WTC11 (cell line): Measurements from ENCODE around the gene EPB41. TPM values are rescaled to one million over a fixed set of nuclear protein-coding genes. Genes with fewer than 3 reads are reported as not detected.

Experiments used
- ATAC-seq: fragments of 200-7000 bp; cut with Tn5 transposase; 2 replicates; pipeline ENCODE4 v1.10.0; 2021; ENCODE audit warnings: mild to moderate bottlenecking, moderate library complexity
- CTCF ChIA-PET: fragments of 300-600 bp; sonication (Branson Sonifier 250); formaldehyde crosslinking; loops from one replicate; lab custom pipeline; 2021; ENCODE audit warnings: antibody characterized with exemption; lab: Charles Lee
- POLR2A ChIA-PET: fragments of 350-600 bp; sonication (Branson Sonifier 250); formaldehyde crosslinking; loops from one replicate; lab custom pipeline; 2021; ENCODE audit warnings: antibody characterized with exemption; lab: Charles Lee
- DNase-seq: peaks from one replicate; pipeline ENCODE4 v3.0.0; 2021; ENCODE audit warnings: low spot score
- H3K27ac Mint-ChIP-seq: 2 replicates; pipeline ENCODE4 v1.8.0; 2021; ENCODE audit warnings: mixed read lengths
- H3K27me3 Mint-ChIP-seq: 2 replicates; pipeline ENCODE4 v1.8.0; 2021; ENCODE audit warnings: low read depth, mild to moderate bottlenecking, moderate library complexity, mixed read lengths
- H3K36me3 Mint-ChIP-seq: 2 replicates; pipeline ENCODE4 v1.8.0; 2021; ENCODE audit warnings: mixed read lengths
- H3K4me1 Mint-ChIP-seq: 2 replicates; pipeline ENCODE4 v1.8.0; 2022; ENCODE audit warnings: mixed read lengths
- H3K4me3 Mint-ChIP-seq: 2 replicates; pipeline ENCODE4 v1.8.0; 2021; ENCODE audit warnings: mild to moderate bottlenecking, moderate library complexity, mixed read lengths
- H3K9me3 Mint-ChIP-seq: 2 replicates; pipeline ENCODE4 v1.8.0; 2021; ENCODE audit warnings: mixed read lengths
- CREB1 ChIP-seq: sonication (generic); formaldehyde crosslinking; IDR thresholded peaks from 2 replicates; pipeline ENCODE4 v1.8.0; 2023; ENCODE audit warnings: mild to moderate bottlenecking, missing genetic modification reagents
- CREM ChIP-seq: sonication (generic); formaldehyde crosslinking; IDR thresholded peaks from 2 replicates; pipeline ENCODE4 v1.8.1; 2022; ENCODE audit warnings: mild to moderate bottlenecking, missing genetic modification reagents, moderate library complexity
- FOXK1 ChIP-seq: sonication (generic); formaldehyde crosslinking; IDR thresholded peaks from 2 replicates; pipeline ENCODE4 v1.8.0; 2022; ENCODE audit warnings: mild to moderate bottlenecking, moderate library complexity, missing genetic modification reagents
- FOXP1 ChIP-seq: sonication (generic); formaldehyde crosslinking; IDR thresholded peaks from 2 replicates; pipeline ENCODE4 v1.8.0; 2022; ENCODE audit warnings: missing genetic modification reagents, mild to moderate bottlenecking, moderate library complexity, borderline replicate concordance
- HMGA2 ChIP-seq: fragments of 250-450 bp; sonication (Bioruptor Pico); IDR thresholded peaks from 2 replicates; pipeline ENCODE4 v1.4.0; 2021; ENCODE audit warnings: mild to moderate bottlenecking, moderate library complexity
- IRF2 ChIP-seq: sonication (generic); formaldehyde crosslinking; IDR thresholded peaks from 2 replicates; pipeline ENCODE4 v1.8.0; 2022; ENCODE audit warnings: low read depth, missing genetic modification reagents, borderline replicate concordance
- NFE2L1 ChIP-seq: sonication (generic); formaldehyde crosslinking; IDR thresholded peaks from 2 replicates; pipeline ENCODE4 v1.8.1; 2023; ENCODE audit warnings: missing genetic modification reagents
- NR1H2 ChIP-seq: sonication (generic); formaldehyde crosslinking; IDR thresholded peaks from 2 replicates; pipeline ENCODE4 v1.9.0; 2021; ENCODE audit warnings: mild to moderate bottlenecking, moderate library complexity, missing genetic modification reagents
- NR2C2 ChIP-seq: sonication (generic); formaldehyde crosslinking; IDR thresholded peaks from 2 replicates; pipeline ENCODE4 v1.8.0; 2022; ENCODE audit warnings: mild to moderate bottlenecking, missing genetic modification reagents
- NR3C1 ChIP-seq: sonication (generic); formaldehyde crosslinking; conservative IDR thresholded peaks from 2 replicates; pipeline ENCODE4 v1.8.1; 2023; ENCODE audit warnings: low read depth, mild to moderate bottlenecking, missing genetic modification reagents
- OVOL2 ChIP-seq: fragments of 250-450 bp; sonication (Bioruptor Pico); IDR thresholded peaks from 2 replicates; pipeline ENCODE4 v1.9.0; 2021; ENCODE audit warnings: mild to moderate bottlenecking, borderline replicate concordance
- PRDM15 ChIP-seq: sonication (generic); formaldehyde crosslinking; IDR thresholded peaks from 2 replicates; pipeline ENCODE4 v1.8.0; 2022; ENCODE audit warnings: missing genetic modification reagents
- SMAD4 ChIP-seq: sonication (generic); formaldehyde crosslinking; IDR thresholded peaks from 2 replicates; pipeline ENCODE4 v1.8.0; 2022; ENCODE audit warnings: mild to moderate bottlenecking, missing genetic modification reagents
- TEAD4 ChIP-seq: sonication (generic); formaldehyde crosslinking; IDR thresholded peaks from 2 replicates; pipeline ENCODE4 v1.8.0; 2022; ENCODE audit warnings: mild to moderate bottlenecking, missing genetic modification reagents
- ZNF219 ChIP-seq: sonication (generic); formaldehyde crosslinking; IDR thresholded peaks from 2 replicates; pipeline ENCODE4 v1.8.0; 2023; ENCODE audit warnings: missing genetic modification reagents, mild to moderate bottlenecking, borderline replicate concordance
- ZNF317 ChIP-seq: sonication (generic); formaldehyde crosslinking; IDR thresholded peaks from 2 replicates; pipeline ENCODE4 v1.8.1; 2023; ENCODE audit warnings: low read depth, mild to moderate bottlenecking, moderate library complexity, missing genetic modification reagents, borderline replicate concordance
- ZSCAN18 ChIP-seq: fragments of 250-450 bp; sonication (Bioruptor Pico); IDR thresholded peaks from 2 replicates; pipeline ENCODE4 v2.1.2; 2022; ENCODE audit warnings: mild to moderate bottlenecking, moderate library complexity
- total RNA-seq: library from RNA; stranded (reverse); gene quantifications from 3 replicates; pipeline ENCODE4 v1.2.3, GENCODE V29; 2021
- TF ChIP-seq, protein P1 (sequence below): sonication (generic); formaldehyde crosslinking; IDR thresholded peaks from 2 replicates; pipeline ENCODE4 v1.8.0; 2023; ENCODE audit warnings: missing genetic modification reagents, mild to moderate bottlenecking, borderline replicate concordance
- TF ChIP-seq, protein P2 (sequence below): sonication (generic); formaldehyde crosslinking; IDR thresholded peaks from 2 replicates; pipeline ENCODE4 v1.8.1; 2023; ENCODE audit warnings: mild to moderate bottlenecking, missing genetic modification reagents
- TF ChIP-seq, protein P3 (sequence below): sonication (generic); formaldehyde crosslinking; IDR thresholded peaks from 2 replicates; pipeline ENCODE4 v1.8.0; 2022; ENCODE audit warnings: mild to moderate bottlenecking, missing genetic modification reagents
- TF ChIP-seq, protein P4 (sequence below): sonication (generic); formaldehyde crosslinking; conservative IDR thresholded peaks from 2 replicates; pipeline ENCODE4 v1.8.1; 2023; ENCODE audit warnings: mild to moderate bottlenecking, low read depth, missing genetic modification reagents, moderate library complexity

EPB41 gene
- total RNA-seq, 1 experiment from 2014 or later, result 85.0 TPM

GRCh38 chr1:29156543-29157268 is 242.3 kb downstream of the EPB41 start:
- DNase-seq, result no peak
- TF ChIP-seq NR3C1 (no peak), IRF2 (no peak), ZNF219 (no peak), ZSCAN18 (CRISPR knock-in tag) (no peak), HMGA2 (no peak), NFE2L1 (no peak)
- TF ChIP-seq, protein P1, sequence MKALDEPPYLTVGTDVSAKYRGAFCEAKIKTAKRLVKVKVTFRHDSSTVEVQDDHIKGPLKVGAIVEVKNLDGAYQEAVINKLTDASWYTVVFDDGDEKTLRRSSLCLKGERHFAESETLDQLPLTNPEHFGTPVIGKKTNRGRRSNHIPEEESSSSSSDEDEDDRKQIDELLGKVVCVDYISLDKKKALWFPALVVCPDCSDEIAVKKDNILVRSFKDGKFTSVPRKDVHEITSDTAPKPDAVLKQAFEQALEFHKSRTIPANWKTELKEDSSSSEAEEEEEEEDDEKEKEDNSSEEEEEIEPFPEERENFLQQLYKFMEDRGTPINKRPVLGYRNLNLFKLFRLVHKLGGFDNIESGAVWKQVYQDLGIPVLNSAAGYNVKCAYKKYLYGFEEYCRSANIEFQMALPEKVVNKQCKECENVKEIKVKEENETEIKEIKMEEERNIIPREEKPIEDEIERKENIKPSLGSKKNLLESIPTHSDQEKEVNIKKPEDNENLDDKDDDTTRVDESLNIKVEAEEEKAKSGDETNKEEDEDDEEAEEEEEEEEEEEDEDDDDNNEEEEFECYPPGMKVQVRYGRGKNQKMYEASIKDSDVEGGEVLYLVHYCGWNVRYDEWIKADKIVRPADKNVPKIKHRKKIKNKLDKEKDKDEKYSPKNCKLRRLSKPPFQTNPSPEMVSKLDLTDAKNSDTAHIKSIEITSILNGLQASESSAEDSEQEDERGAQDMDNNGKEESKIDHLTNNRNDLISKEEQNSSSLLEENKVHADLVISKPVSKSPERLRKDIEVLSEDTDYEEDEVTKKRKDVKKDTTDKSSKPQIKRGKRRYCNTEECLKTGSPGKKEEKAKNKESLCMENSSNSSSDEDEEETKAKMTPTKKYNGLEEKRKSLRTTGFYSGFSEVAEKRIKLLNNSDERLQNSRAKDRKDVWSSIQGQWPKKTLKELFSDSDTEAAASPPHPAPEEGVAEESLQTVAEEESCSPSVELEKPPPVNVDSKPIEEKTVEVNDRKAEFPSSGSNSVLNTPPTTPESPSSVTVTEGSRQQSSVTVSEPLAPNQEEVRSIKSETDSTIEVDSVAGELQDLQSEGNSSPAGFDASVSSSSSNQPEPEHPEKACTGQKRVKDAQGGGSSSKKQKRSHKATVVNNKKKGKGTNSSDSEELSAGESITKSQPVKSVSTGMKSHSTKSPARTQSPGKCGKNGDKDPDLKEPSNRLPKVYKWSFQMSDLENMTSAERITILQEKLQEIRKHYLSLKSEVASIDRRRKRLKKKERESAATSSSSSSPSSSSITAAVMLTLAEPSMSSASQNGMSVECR (CRISPR knock-in tag), result no peak
- TF ChIP-seq, protein P2, sequence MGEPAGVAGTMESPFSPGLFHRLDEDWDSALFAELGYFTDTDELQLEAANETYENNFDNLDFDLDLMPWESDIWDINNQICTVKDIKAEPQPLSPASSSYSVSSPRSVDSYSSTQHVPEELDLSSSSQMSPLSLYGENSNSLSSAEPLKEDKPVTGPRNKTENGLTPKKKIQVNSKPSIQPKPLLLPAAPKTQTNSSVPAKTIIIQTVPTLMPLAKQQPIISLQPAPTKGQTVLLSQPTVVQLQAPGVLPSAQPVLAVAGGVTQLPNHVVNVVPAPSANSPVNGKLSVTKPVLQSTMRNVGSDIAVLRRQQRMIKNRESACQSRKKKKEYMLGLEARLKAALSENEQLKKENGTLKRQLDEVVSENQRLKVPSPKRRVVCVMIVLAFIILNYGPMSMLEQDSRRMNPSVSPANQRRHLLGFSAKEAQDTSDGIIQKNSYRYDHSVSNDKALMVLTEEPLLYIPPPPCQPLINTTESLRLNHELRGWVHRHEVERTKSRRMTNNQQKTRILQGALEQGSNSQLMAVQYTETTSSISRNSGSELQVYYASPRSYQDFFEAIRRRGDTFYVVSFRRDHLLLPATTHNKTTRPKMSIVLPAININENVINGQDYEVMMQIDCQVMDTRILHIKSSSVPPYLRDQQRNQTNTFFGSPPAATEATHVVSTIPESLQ, result no peak
- TF ChIP-seq, protein P3, sequence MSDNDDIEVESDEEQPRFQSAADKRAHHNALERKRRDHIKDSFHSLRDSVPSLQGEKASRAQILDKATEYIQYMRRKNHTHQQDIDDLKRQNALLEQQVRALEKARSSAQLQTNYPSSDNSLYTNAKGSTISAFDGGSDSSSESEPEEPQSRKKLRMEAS (CRISPR knock-in tag), result no peak
- TF ChIP-seq, all 79 proteins: peak for 0
- CTCF ChIA-PET, result interaction anchor here (1.1 to 1.8 kb wide), 3 partner anchors 36 to 46 kb away, joined by 3 to 11 read pairs (median 3); no protein-coding TSS in a partner anchor
- Mint-ChIP-seq H3K27me3 (no peaks in the 10 kb centered on the region), H3K36me3 (peaks cover 76% of the 10 kb centered on the region), H3K27ac (peak overlapping the region; percentile 95), H3K4me1 (peaks cover 28% of the 10 kb centered on the region), H3K9me3 (no peaks in the 10 kb centered on the region), H3K4me3 (no peak overlapping the region)
- peak; percentile 36 for ATAC-seq
- POLR2A ChIA-PET, result interaction anchor here (0.7 to 0.9 kb wide), 2 partner anchors 34 to 129 kb away, joined by 3 read pairs; no protein-coding TSS in a partner anchor

- ATAC-seq, result no peak
- H3K4me3 Mint-ChIP-seq, result no peak overlapping the region
- no peaks in the 10 kb centered on the region for H3K27me3 Mint-ChIP-seq
- DNase-seq, result no peak
- peaks cover 31% of the 10 kb centered on the region for H3K4me1 Mint-ChIP-seq
- POLR2A ChIA-PET, result interaction anchor here (0.9 kb wide), 1 partner anchor 35 kb away, joined by 3 read pairs; no protein-coding TSS in a partner anchor
- peak overlapping the region; percentile 95 for H3K27ac Mint-ChIP-seq
- no peaks in the 10 kb centered on the region for H3K9me3 Mint-ChIP-seq
- CTCF ChIA-PET, result interaction anchor here (1.1 to 1.8 kb wide), 3 partner anchors 36 to 45 kb away, joined by 3 to 11 read pairs (median 3); no protein-coding TSS in a partner anchor
- peaks cover 70% of the 10 kb centered on the region for H3K36me3 Mint-ChIP-seq
- TF ChIP-seq NFE2L1 (no peak), OVOL2 (no peak), NR1H2 (CRISPR knock-in tag) (no peak), TEAD4 (CRISPR knock-in tag) (no peak), NR2C2 (no peak), ZNF317 (CRISPR knock-in tag) (no peak), CREB1 (no peak), CREM (no peak), PRDM15 (CRISPR knock-in tag) (no peak), SMAD4 (CRISPR knock-in tag) (no peak), FOXP1 (no peak), FOXK1 (CRISPR knock-in tag) (no peak)
- TF ChIP-seq, protein P4, sequence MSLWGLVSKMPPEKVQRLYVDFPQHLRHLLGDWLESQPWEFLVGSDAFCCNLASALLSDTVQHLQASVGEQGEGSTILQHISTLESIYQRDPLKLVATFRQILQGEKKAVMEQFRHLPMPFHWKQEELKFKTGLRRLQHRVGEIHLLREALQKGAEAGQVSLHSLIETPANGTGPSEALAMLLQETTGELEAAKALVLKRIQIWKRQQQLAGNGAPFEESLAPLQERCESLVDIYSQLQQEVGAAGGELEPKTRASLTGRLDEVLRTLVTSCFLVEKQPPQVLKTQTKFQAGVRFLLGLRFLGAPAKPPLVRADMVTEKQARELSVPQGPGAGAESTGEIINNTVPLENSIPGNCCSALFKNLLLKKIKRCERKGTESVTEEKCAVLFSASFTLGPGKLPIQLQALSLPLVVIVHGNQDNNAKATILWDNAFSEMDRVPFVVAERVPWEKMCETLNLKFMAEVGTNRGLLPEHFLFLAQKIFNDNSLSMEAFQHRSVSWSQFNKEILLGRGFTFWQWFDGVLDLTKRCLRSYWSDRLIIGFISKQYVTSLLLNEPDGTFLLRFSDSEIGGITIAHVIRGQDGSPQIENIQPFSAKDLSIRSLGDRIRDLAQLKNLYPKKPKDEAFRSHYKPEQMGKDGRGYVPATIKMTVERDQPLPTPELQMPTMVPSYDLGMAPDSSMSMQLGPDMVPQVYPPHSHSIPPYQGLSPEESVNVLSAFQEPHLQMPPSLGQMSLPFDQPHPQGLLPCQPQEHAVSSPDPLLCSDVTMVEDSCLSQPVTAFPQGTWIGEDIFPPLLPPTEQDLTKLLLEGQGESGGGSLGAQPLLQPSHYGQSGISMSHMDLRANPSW (CRISPR knock-in tag), result no peak
These were observed 242.9 kb downstream of the EPB41 start for GRCh38 chr1:29157269-29157601.
